ENCODE measurements around the gene WWC1. TPM values are rescaled to one million over a fixed set of nuclear protein-coding genes. Genes with fewer than 3 reads are reported as not detected.

The WWC1 gene
- polyA plus RNA-seq, 3 donors, result 65.8 to 104 (median 78.7) TPM

GRCh38 chr5:168481330-168481788, 189.9 kb downstream of the WWC1 start:
- no peak for DNase-seq (ENCODE audit: extremely low read depth in 1 of 11, low read depth in 9 of 11, low spot score in 4 of 11)

GRCh38 chr5:168482361-168482760, 190.9 kb downstream of the WWC1 start:
- no peak for DNase-seq (ENCODE audit: extremely low read depth in 1 of 11, low read depth in 9 of 11, low spot score in 4 of 11)

- DNase-seq (ENCODE audit: extremely low read depth in 1 of 11, low read depth in 9 of 11, low spot score in 4 of 11), result peak; percentile 83 to 93 (median 91)
These were observed 194.9 kb downstream of the WWC1 start, which contains the start of gene RARS1 for GRCh38 chr5:168486136-168486879. TSS of gene RARS1 (plus strand) at chr5:168486471. CDS start at chr5:168486499, 28 bp downstream.

DNA sequence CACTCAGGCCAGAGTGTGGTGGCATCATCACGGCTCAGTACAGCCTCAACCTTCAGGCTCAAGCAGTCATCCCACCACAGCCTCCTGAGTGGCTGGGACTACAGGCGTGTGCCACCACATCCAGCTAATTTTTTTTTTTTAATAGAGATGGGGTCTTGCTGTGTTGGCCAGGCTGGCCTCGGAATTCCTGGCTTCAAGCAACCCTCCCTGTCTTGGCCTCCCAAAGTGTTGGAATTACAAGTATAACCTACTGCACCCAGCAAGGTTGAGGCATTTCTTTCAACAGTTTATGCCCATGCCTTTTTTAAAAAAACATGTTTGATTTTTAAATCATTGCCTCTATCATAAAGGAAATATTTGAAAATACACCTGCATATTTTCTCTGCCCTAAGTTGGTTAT, 197.6 kb downstream of the WWC1 start:
- no peak for DNase-seq (ENCODE audit: extremely low read depth in 1 of 11, low read depth in 9 of 11, low spot score in 4 of 11)

DNA sequence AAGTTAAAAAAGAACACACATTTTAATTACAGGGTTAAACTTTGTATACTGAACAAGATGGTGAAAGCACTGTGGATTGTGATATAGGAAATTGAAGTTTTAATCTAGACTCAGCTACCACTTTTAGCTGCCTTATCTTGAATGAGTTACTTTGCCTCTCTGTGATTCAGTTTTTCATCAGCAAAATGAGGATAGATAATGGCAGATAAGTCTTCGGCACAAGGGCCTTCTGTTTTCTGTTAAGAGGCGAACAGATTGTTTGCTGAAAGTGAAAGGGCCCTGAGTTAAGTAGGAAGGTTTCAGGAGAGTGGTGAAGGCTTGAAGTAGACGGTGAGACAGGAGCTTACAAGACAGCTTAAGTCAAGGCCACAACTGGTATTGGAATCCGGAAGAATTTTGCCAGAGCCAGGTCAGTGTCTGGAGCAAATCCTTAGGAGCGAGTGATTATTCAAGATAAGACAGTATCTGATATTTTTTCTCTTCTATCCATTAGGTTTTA, 202.7 kb downstream of the WWC1 start:
- no peak for DNase-seq (ENCODE audit: extremely low read depth in 1 of 11, low read depth in 9 of 11, low spot score in 4 of 11)

DNA sequence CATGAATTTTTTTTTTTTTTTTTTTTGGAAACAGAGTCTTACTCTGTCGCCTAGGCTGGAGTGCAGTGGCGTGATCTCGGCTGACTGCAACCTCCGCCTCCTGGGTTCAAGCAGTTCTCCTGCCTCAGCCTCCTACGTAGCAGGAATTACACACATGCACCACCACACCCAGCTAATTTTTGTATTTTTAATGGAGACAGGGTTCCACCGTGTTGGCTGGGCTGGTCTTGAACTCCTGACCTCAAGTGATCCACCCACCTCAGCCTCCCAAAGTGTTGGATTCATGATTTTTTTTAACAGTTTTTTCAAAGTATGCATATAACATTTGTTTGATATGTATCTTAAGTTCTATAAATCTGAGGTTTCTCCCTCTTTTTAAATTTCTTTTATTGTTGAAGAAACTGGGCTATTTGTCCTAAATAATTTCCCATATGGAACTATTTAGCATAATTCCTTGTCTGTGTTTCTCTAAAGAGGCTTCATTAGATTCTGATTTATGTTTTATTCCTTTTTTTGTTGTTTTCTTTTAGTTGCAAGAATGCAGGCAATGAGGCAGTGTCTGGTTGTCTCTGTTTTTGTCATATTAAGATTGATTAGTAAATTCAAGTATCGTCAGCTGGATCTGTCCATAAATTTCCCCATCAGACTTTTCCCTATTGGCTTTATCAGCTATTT, 211.3 kb downstream of the WWC1 start:
- no peak for DNase-seq (ENCODE audit: extremely low read depth in 1 of 11, low read depth in 9 of 11, low spot score in 4 of 11)

- DNase-seq (ENCODE audit: extremely low read depth in 1 of 11, low read depth in 9 of 11, low spot score in 4 of 11), result no peak
These were observed 222.5 kb downstream of the WWC1 start for GRCh38 chr5:168513861-168514428.

Other genes starting within 250 kb of the WWC1 start
- 10 to 100 TPM; 69.1 to 92.5 (median 79.9) TPM for gene RARS1, start 194.8 kb downstream of the WWC1 start, polyA plus RNA-seq (ENCODE audit: insufficient read length in 3 of 3)
- under 1 TPM; 0.66 to 0.92 (median 0.91) TPM for gene FBLL1, start 237.7 kb downstream of the WWC1 start, polyA plus RNA-seq (ENCODE audit: insufficient read length in 3 of 3)

All from renal cortex interstitium (tissue), 11 donors.